ENCODE measurements around the gene LIMS4.
"Not testable (repeated sequence)": the region's sequence is repeated elsewhere in the genome, so short reads cannot be mapped to it uniquely, and the experiment has no call there.

The LIMS4 gene

GRCh38 chr2:110472171-110473058 lies at the start of gene LIMS4:
LIMS4 (minus strand) TSS chr2:110472816; CDS start chr2:110472778, 38 bp downstream.
- DNase-seq, result not testable (repeated sequence)

DNA sequence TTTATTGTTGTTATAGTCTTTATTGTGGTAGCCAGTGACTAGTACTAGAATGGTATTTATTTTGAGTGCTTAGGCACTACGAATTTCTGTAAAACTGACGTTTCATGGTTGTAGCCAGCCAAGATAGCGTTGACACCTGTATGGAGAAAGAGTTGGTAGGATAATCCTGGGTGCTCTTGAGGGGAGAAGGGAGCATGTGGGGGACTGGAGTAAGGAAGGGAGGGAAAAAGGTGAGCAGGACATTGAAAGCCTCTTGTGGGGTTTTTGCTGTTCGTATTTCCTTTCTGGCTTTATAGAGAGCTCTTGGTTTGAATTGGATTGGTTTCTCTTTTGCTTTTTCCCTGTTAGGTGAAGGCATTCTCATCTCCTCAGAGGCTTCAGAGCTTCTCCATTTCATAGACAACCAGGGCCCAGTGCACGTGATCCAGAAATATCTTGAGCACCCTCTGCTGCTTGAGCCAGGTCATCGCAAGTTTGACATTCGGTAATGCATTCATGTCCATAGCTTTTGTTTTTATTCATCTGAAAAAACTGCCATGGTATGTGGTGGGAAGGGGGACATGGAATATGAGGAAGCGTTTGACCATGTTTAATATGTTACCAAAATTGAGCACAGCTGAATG lies 27.2 kb upstream of the LIMS4 start:
- not testable (repeated sequence) for DNase-seq

- DNase-seq, result not testable (repeated sequence)
These were observed 23.4 kb upstream of the LIMS4 start for GRCh38 chr2:110496027-110496426.

DNA sequence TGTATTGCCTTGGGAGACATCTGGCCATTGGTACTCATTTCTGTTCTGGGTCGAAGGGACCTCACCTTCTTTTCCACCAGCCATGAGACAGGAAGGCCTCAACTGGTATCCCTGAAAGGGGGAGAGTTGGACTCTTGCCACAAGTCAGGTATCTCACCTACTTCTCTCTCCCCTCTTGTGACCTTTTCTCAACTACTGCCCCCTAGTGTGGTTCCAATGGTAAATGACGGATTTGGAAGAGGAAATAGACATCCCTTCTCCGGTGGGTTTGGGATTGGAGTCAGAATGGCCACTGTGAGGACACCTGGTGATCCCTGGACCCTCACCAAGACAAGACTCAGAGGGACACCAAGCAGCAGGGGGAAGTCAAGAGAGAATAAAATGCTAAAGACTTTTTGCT lies 21.9 kb upstream of the LIMS4 start:
- not testable (repeated sequence) for DNase-seq

DNA sequence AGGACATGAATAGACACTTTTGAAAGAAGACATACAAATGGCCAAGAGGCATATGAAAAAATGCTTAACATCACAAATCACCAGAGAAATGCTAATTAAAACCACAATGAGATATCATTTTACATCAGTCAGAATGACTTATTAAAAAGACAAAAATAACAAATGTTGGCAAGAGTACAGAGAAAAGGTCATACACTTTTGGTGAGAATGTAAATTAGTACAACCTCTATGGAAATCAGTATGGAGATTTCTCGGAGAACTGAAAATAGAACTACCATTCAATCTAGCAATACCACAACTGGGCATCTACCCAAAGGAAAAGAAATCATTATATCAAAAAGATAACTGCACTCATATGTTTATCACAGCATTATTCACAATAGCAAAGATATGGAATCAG lies 16.4 kb upstream of the LIMS4 start:
- not testable (repeated sequence) for DNase-seq

DNA sequence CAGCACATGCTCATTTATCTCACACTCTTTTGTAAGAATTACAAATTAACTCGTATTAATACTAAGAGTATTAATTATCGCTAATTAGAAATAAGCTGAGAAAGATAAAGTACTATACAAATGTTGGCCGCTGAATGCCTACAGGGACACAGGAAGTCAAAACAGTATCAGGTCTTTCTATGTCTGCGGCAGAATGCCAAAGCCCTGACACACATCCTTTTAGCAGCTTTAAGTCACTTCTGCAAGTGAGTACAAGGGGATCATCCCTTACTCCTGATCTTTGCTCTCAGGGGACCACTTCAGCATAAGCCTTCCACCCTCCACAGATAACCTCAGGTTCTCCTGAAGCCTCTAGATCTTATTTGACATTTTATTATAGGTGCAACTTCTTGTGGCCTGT lies 10.1 kb upstream of the LIMS4 start:
- DNase-seq, result not testable (repeated sequence)

DNA sequence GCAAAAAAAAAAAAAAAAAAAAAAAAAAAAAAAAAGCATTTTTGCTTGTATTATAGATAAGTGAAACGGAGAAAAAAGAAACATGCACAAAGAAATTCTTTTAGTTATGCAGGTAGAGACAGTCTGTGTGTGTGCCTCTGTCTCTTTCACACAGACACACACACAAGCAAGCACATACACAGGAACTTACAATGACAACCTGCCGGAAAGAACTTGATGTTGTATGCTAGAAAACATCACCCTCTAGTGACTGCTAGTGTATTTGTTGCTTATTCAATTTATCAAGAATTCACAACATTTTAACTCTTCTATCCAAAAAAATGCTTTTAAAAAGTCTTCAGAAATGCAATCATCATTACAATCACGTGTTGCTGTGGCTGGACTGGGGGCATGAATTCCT lies 8.6 kb upstream of the LIMS4 start:
- not testable (repeated sequence) for DNase-seq

GRCh38 chr2:110480084-110480483 lies 7.5 kb upstream of the LIMS4 start:
- not testable (repeated sequence) for DNase-seq

- DNase-seq, result not testable (repeated sequence)
These were observed 4.8 kb upstream of the LIMS4 start for GRCh38 chr2:110477370-110477769.

DNA sequence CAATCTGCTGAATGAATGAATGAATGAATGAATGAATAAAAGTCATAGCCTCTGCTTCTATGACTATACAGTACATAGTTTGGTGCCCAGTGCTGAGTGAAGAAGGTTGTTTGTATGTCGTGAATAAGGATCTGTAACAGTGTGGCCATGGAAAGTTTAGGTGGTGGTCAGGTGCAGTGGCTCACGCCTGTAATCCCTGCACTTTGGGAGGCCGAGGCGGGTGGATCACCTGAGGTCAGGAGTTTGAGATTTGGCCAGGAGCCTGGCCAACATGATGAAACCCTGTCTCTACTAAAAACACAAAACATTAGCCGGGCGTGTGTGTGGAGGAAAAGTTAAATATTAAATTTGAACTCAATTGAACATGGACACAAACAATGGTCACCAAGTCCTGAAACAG lies 4.3 kb upstream of the LIMS4 start:
- DNase-seq, result not testable (repeated sequence)

DNA sequence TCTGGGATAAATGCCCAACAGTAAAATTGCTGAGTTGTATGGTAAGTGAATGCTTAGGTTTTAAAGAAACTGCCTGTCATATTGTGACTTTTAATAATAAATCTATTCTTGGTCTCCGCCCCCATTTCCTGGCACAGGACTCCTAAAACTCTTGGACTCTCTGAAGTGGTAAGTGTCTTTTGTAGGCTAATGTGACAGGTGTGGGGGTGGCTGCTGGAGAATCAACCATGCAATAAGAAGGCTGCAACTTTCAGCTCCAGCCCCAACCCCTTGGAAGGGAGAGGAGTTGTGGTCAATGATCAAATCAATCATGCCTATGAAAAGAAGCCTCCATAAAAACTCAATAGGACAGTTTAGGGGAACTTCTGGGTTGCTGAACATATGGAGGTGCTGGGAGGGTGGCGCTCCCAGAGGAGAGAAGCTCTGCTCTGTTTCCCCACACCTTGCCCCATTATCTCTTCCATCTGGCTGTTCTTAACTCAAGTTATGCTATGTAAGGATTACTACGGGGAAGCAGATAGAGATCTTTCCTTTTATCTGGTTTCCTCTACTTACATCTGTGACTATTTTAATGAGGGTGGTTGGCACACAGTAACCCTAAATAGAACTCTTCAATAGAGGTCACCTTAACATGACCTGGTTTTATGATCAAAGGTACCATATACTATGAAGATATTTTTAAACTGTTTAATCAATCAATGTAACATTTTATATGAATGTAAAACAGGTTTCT lies 3.2 kb upstream of the LIMS4 start:
- DNase-seq, result not testable (repeated sequence)

GRCh38 chr2:110474898-110475297 lies 2.3 kb upstream of the LIMS4 start:
- DNase-seq, result not testable (repeated sequence)

- not testable (repeated sequence) for DNase-seq
These were observed 393 bp upstream of the LIMS4 start for GRCh38 chr2:110473059-110473358.

DNA sequence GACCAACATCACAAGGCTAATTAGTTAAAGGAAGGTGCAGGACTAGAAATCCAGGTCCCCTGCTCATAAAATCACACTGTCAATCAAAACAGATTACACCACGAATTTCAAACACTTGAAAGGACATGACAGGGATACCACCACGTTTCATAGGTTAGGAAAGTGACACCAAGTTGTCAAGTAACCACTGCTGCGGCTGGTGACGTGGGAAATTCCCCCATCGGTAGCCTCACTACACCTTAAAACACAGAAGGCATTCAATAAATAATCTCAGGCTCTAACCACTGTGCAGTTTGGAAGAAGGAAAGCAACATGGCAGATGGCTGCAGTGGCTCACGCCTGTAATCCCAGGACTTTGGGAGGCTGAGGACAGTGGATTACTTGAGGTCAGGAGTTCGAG lies 3.7 kb downstream of the LIMS4 start:
- DNase-seq, result not testable (repeated sequence)

- not testable (repeated sequence) for DNase-seq
These were observed 7.3 kb downstream of the LIMS4 start for GRCh38 chr2:110465312-110465711.

DNA sequence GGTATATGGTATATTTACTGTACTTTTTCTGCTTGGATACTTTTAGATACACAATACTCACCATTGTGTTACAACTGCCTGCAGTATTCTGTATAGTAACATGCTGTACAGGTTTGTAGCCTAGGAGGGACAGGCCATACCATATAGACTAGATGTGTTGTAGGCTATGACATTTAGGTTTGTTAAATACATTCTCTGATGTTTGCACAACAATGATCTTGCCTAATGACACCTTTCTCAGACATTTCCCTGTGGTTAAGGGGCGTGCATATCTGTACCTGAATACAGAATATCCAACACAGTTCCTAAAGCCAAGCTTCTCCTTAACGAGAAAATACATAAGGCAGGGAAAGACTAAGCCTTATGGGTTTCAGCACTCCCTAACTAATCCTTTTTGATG lies 10.2 kb downstream of the LIMS4 start:
- not testable (repeated sequence) for DNase-seq

GRCh38 chr2:110460318-110460717 lies 12.3 kb downstream of the LIMS4 start:
- not testable (repeated sequence) for DNase-seq

DNA sequence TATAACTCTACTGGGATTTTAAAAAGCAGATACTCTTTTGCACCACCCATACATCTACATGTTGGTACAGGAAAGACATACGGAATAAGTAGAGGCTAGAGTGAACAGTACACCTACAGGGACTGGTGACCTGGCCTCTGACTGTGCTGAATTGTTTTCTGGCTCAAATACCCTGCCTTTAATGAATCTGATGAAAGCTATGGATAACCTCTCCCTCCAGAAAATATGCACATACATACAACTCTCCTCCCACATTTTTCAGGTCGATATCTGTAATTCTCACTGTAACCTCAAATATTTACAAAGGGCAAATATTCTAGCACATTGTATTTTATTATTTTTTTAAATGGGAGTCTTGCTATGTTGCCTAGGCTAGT lies 15.4 kb downstream of the LIMS4 start:
- not testable (repeated sequence) for DNase-seq

DNA sequence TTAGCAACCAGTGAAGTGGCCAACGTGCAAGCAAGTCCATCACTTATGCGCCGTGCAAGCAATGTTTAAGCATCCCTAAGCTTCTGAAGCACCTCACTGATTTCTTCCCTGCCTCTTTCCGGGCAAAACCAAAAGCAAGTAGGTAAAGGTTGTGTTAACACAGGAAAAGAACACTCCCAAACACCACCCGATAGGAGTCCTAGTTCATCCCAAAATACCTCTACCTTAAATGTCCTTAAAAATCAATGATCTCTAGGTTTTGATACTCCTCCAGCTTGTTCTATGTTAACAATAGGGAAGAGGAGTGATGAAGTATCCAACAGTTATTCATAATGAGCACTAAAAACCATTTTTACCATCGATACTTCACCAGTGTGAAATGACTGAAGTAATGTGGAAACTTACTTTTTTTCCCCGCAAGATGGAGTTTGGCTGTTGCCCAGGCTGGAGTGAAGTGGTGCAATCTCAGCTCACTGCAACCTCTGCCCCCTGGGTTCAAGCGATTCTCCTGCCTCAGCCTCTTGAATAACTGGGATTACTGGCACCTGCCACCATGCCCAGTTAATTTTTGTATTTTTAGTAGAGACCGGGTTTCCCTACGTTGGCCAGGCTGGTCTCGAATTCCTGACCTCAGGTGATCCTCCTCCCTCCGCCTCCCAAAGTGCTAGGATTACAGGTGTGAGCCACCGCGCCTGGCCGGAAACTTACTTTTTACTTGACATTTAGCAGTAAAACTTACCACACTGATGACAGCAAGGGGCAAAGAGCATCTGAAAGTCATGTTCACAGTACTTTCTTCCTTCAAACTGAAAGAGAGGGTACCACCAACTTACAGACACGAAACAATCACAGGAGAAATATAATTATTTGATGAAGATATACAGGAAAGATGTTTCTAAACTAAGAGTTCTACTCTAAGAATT lies 16.1 kb downstream of the LIMS4 start:
- DNase-seq, result not testable (repeated sequence)

DNA sequence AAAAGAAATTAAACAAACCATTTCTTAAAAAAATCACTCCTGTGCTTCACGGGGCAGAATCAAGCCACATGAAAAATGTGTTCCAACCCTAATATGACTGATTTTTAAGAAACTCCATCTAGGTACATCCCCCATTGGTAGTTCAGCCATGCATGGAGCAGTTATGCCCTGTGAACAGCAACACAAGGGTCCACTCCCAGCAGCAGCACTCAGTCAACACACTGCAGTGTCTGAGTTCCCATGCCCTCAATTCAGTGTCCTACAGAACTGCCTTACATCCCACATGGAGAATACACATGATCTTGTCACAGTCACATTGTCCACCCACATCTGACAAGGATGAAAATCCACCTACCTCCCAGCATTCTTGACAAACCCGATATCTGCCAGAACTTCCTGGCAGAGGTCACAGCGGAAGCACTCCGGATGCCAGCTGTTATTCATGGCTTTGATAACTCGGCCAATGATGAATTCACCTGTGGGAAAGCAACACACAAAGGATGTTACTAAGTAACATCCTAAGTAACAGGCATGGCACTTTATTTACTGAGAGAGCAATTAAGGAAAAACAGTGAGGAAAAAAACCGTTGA lies 17.4 kb downstream of the LIMS4 start:
- not testable (repeated sequence) for DNase-seq

GRCh38 chr2:110450951-110451350 lies 21.7 kb downstream of the LIMS4 start:
- not testable (repeated sequence) for DNase-seq
